GM21367 (cell line): Measurements from ENCODE around the gene PLEKHM3.

Experiments used
- ATAC-seq: cut with Tn5 transposase; IDR thresholded peaks from one replicate; pipeline ENCODE4 v1.9.1; 2021; ENCODE audit not compliant: unreplicated experiment

The PLEKHM3 gene

DNA sequence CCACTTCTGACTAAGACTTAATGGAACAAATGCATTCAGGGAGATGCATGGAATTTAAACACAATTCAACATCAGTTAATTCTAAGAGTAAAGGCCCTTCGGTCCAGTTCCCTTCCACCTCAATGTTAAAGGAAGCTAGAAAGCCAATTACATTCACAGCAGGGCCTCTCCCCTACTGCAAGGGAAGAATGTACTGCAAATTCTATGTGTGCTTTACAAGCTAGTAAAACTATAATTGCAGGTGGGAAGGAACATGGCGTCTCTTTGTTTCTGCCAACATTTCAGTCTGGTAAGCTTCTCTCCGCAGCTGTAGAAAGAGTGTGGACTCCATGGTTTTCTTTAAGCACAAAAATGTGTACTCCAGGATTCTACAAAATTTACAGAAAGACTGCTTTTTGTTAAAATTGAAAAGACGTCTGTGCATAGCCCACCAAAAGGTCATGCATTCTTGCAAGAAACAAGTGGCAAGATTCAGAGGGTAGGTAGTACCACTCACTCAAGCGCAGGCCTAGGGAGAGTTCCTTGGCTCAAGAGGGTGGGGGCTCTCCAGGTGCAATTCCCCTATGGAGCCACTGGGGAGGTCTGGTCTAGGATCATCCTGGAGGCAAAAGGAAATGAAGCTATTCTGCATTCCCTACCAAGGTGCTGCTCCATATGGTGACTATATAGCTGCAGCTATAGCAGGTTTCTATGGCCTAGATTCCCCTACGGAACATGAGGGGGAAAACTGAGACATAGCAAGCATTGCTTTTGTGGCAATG is 128.6 kb downstream of the PLEKHM3 start:
- no peak for ATAC-seq

DNA sequence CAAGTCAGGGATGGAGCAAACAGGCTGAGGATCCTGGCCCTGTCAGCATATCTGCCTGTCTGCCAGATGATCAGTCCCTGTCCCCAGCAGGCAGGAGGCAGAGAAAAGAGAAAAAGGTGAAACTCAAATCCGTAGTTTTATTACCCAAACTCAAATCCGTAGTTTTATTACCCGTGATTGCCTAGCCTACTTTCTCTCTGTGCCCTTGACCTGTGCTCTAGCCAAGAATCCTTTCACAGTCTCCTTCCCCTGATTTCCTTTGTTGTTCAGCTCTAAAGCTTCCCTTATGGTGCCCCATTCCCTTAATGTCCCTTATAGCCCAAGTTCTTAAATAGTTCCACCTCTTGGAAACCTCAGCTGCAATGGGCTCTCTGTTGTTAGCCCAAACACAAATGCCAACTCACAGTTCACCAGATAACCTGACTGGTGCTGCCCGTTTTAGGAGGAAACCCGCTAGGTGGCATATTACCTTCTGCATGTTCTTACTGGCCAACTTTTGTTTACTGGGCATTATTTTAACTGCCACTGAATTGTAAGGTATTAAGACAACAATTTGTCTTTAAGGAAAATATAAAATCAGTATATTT is 130.0 kb downstream of the PLEKHM3 start:
- no peak for ATAC-seq

DNA sequence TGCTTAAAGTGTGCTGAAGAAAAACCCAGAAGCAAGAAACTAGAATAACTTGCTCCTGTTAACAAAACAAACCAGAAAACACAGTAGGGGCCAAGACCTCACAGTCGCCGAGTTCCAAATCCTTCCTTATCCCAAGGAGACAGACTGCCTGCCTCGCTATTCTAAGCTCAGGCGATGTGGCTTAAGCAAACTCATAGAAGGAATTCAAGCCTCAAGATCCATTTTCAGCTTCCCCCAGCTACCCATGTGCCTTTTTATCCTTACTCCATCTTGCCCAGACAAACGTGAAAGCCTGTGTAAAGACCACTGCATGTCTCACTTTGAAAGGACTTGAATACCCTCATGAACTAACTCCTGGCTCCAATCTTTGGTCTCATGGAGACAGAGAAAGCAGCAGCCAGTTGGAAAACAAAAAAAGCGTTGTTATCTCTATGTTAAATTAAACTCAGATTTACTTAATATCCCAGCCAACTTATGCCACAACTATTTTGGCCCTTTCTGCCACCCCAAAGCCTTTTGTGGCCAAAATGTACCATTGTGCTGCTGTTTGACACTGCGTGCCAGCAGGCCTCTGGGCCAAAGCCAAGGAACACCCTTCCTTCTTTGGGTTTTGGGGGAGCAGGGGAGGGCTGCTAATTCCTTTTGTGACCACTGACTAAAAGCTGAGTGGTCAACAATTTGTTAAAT is 132.5 kb downstream of the PLEKHM3 start:
- no peak for ATAC-seq

DNA sequence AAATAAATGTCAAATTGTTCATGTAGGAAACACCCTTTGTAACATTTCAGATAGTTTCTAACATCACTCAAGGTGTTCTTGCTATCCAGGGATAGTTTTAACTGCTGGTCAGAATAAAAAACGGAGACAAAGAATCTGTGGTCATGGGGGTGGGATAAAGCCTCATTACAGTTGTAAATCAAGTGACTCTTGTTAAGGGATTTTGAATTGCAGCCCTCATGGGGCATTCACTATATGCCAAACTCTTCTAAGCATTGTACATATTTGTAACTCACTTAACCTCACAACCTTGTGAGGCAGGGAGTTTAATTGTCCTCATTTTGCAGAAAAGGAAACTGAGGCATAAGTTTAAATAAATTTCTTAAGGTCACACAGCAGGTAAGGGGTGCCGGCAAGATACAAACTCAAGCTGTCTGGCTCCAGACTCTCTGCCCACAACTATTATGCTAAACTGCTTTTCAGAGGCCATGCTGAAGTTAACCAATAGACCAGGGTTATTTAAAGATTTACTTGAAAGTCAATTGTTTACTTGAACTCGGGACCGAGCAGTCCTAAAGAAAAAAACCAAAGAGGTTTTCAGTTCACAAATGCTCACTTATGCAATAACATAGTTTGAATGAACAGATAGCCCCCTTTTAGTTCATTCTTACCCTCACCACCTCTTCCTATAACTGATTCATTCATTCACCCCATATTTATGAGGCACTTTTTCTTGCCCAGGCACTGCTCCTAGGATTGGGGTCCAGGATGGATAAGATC is 134.1 kb downstream of the PLEKHM3 start:
- ATAC-seq: no peak

DNA sequence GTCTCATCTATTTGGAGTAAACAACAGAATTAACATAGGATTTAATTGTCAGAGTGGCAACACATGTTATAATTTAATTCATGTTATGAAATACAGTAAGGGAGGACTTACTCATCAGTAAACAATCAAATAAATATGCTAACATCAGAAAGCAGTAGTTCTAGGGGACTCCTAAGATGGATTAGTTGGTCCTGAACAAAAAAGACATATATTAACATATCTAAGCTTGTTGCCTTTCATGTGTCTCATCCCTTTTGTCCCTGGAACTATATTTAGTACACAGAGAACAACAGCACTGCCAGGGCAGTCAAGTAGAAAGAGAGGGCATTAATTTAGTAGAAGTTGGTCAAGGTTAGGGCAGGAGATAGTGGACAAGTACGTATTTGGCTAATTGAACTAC is 137.8 kb downstream of the PLEKHM3 start:
- ATAC-seq: no peak

DNA sequence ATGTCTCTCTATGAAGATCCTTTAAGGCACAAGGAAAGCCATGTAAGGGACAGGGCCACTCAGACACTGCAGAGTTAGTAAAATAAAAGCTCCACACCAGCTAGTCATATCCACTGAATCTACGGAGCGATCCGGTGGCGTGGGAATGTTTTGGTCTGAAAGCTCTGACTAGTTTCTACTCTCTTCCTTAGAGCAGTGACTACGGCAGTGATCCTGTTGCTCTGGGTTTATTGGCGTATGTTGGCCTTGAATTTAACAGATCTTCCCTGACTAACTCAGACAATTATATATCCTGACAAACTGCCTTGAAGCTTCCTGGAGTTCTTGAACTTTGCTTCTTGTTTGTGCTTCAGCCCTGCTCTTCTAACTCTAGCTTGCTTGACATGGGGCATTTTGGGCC is 140.3 kb downstream of the PLEKHM3 start:
- no peak for ATAC-seq

DNA sequence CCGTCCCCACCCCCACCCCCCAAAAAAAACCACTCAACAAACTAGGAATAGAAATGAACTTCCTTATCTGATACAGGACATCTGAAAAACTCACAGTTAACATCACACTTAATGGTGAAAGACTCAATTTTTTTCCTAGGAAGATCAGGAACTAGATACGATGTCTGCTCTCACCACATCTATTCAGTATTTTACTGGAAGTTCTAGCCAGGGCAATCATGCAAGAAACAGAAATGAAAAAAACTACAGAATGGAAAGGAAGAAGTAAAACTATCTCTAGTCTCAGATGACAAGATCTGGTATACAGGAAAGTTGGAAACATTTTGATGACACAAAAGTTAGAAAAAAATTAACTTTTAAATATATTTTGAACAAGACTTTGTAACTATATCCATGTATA is 141.2 kb downstream of the PLEKHM3 start:
- ATAC-seq: no peak

DNA sequence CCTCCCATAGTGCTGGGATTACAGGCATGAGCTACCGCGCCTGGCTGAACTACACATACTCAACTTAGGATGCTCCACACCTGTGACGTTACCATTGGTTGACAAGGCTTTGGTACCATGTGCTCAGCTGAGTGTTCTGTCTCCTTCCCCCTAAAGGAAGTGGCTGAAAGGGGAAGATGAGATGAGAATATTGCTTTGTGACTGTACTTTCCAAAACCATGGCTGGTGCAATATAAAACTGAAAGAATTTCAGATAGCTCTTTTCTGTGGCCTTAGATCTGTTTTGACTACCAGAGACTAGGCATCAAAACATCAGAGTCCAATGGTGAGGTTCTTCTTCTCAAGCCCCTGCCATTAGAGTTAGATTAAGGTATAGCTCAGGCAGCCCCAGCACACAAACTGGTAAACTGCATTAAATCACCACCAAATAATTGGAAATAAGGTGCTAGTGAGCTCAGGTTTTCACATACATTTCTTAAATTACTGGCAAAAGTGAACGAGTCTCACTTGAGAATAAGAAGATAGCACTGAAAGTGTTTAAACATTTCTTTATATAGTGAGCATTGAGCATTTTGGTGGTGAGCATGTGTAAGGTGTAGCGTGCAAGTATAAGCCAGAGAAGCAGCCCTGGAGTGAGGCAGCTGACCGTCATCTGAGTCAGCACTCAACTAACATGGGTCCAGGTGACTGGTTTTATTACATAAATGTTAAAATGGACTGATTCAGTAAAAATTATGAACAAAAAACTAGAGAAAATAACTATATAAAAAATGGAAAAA is 142.1 kb downstream of the PLEKHM3 start:
- no peak for ATAC-seq

DNA sequence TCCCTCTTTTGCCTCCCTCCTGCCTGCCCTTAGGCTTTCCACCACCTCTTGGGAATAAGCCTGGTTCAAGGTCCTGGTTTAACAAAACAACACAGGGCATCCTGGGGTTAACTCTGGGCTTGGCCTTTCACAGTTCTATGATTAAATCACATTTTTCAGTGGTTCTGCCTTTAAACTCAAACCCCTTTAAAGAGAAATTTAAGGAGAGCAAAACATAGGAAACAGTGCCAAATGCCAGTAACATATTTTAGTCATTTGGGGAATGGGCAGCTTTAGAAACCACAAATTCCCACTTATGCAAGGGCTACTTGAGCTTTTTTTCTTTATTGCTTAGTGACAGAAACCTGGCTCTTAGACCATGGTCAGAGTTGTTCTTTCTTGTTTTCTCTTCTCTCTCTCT is 143.4 kb downstream of the PLEKHM3 start:
- no peak for ATAC-seq

DNA sequence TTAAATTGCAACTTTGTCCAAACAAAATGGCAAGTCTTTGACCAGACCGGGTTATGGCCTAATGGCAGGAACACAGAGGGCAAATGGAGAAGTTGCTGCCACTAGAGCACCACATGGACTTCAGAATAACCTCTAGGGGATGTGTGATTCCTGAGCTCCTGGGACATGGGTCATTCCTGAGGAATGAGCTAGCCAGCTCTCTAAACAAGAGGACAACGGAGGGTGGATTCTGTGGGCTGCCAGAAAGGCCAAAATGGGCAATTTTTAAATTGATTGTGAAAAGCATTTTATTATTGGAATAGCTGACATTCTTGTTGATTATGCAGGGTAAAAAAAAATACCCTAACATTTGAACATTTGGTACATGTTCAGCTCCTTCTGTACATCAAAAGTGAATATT is 145.8 kb downstream of the PLEKHM3 start:
- ATAC-seq: no peak

DNA sequence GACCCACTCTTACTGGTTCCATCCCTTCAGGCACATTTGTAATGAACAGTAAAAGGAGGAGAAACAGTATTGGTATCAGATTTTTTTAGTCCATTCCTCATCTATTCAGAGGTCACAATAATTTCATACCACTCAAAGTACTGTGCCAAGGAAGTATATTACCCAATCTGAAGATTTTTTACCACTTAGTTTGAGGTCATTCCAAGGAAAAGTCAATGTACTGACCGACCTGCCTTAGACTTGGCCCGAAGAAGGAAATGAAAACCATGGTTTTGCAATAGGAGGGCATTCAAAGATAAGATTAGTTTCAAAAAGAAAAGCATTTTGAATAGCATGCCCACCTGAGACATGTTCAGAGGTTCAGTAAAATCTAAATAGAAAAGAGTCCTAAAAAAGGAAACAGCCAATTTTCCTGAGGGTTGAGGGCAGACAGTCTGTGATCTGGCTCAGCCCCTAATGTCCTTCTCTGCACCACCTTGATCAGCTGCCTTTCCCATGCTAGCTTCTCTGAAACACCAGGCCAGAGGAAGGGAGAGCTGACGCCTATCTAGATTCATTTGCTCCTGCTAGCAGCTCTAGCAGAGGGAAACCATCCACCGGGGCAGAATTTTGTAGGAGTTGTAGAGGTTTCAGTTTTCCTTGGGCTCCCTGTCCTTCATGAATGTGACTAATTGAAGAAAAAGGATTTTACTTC is 148.3 kb downstream of the PLEKHM3 start:
- no peak for ATAC-seq

DNA sequence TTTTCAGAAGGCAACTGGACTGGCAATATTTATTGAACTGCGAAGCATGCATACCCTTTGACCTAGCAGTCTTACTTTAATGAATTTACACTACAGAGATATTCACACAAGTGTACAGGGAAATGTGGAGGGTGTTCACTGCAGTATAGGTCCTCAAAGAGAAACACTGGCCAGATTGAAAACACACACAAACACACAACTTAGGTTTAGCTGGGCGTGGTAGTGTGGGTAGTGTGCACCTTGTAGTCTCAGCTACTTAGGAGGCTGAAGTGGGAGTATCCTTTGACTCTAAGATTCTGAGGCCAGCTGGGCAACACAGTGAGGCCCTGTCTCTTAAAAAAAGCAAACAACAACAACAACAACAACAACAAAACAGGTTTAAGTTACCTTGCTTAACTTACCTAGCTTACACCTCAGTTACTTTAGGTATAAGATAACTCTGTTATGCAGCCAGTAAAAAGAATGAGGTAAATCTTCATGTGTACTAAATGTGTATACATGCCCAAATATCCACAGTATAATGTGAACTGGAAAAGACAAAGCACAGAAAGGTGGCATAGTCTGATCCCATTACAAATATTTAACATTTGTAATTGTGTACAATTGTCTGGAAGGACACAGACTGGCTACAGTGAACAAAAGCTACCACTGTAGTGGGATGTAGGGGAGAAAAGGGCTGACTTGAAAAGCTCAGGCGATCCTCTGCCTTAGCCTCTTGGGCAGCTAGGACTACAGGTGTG is 149.7 kb downstream of the PLEKHM3 start:
- ATAC-seq: no peak

DNA sequence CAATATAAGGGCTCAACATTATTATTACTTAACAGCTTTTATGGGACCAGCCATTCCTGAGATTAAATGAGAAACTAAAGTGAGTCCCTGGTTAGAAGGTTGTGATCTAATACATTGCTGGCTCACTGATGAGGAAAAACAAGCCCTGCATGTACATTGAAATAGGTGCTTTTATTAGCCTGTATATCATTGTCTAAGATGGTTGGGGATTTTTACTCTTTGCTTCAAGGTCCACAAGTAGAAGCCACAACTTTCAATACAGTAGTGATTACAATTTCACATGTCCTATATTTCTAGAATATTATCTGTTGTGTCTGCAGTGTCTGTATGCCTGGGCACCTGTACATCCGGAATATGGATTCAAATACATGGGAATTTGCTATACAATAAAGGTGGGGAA is 151.5 kb downstream of the PLEKHM3 start:
- ATAC-seq: peak; percentile 56

DNA sequence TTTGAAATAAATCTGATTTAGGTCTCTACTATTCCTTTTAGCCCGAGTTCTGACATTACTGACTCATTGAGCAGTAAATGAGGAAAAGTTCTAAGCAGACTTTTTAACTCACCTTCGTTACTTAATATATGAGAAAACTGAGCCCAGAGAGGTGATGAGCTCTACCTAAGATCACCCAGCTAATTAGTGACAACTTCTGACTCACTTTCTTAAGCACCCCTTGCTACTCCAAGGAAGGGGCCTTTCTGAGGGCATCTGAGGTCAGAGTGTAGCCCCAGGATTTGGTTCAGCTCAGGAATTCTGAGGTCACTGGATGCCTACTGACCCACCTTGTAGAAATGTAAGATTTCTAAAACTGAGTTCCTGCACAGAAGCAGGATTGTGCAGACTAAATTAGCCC is 153.4 kb downstream of the PLEKHM3 start:
- ATAC-seq: no peak

DNA sequence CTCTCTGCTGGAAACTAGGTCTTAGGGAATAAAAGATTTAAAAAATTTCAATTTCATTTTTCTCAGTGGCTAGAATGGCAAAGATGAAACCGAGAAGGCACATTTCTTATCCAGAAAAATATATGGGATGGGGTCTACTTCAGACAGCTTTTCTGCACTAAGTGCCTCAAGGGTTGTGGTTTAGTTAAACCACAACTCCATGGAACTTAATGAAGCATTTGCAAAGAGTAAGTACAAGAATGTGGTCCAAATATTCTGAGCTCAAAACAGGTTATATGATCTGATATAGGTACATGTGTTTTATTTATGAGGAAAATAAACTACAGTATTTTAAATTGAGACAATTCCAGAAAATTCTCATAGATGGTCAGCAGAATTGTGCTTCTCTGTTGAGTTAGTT is 153.8 kb downstream of the PLEKHM3 start:
- ATAC-seq: no peak

DNA sequence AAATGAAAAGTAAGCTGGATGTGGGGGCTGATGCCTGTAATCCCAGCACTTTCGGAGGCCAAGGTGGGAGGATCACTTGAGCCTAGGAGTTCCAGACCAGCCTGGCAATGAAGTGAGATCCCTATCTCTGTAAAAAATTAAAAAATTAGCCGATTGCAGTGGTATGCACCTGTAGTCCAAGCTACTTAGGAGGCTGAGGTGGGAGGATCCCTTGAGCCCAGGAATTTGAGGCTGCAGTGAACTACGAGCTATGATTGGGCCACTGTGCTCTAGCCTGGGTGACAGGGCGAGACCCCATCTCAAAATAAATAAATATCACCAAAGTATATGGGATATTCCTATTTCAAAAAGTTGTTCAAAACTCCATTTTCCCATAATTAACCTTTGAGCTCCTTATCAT is 154.5 kb downstream of the PLEKHM3 start:
- no peak for ATAC-seq

DNA sequence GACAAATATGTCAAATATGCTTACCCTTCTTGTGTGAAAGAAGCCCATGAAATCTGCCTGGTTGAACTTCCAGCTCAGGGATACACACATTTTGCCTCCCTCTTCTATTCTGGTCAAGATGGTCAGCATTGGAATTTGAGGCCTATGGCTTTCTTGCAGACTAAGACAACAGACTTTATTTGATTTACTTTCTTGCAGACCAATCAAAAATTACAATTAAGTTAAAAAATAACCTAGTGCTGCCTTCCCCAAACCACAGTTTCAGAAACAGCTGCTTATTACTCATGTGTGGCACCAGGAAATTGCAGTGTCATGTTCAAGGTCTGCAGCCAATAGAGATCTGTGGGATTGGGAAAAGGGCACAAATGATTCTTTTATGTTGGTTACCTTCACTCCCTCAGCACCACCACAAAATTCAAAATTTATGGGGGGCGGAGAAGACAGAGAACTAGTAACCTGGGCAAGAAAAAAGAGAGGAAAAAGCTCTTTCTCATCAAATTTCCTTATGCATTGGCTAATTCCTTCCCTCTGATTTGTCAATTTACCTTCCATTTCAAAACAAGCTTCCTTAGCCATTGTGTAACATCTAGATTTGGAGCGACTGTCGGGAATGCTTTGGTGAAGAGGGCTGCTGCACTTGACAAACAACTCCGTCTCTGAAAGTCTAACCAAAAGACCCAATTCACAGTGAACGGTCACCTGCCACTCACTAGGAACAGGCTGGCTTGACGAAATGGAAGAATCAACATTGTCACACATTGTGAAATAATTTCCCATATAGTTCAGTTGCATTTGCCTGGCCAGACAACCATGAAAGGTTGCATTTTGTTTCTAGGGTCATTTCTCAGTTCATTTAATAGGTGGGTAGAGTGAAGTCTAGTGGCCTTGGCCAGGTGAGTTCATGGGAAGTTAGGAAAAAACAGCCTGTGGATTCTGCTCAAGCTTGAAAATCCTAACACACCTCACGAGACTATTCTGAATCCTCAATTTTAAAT is 155.2 kb downstream of the PLEKHM3 start:
- peak; percentile 45 for ATAC-seq

DNA sequence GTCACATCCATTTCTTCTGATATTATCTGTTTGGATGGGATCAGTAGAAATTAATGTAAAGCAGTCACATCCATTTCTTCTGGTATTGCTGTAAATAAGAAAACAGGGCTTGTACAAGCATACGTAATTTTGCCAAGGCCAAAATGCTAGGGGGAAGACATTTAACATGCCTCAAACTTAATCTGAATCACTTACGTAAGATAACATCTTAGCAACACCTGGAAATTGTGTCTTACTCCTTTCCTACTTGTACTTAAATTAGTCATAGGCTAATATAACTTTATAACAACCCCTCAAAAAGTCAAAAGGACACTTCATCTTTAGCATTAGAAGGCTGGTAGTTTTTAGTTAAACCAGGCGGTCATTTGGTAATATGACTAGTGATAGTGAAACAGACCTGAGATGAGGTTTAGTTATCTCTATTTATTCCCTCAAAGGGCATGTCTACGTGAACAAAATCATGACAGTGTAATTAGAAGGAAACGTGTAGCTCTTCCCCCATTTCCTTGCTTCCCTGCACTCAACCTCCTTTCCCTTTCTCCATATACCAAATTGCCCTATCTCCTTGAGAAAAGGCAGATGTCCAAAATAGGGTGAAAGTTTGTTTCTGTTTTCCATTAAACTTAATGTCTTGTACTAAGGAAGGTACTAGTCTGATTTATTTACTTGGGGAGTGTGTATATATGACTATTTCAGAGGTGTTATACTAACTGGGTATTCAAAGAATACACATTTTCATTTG is 156.3 kb downstream of the PLEKHM3 start:
- ATAC-seq: no peak
